Neutrophil (primary cell): ENCODE measurements around the gene PLEKHH3.

Experiments used
- H3K27ac ChIP-seq: fragments of 200-600 bp; sonication (generic); 2 replicates; pipeline ENCODE4 v1.5.1; 2016; ENCODE audit warnings: mild to moderate bottlenecking, moderate library complexity
- H3K27me3 ChIP-seq: fragments of 200-600 bp; sonication (generic); 2 replicates; pipeline ENCODE4 v1.6.0; 2016; ENCODE audit warnings: mild to moderate bottlenecking
- H3K36me3 ChIP-seq: fragments of 200-600 bp; sonication (generic); 2 replicates; pipeline ENCODE4 v1.5.1; 2017
- H3K4me1 ChIP-seq, 2 experiments: fragments of 200-600 bp in 1 of 2; sonication (generic) in 1 of 2; 1 replicate in 1 of 2; 2 replicates in 1 of 2; pipeline versions ENCODE4 v1.5.1 to v1.6.1; 2013 to 2016; ENCODE audit warnings: low read depth in 1 of 2, low read length in 1 of 2, mild to moderate bottlenecking in 1 of 2, moderate library complexity in 1 of 2; ENCODE audit not compliant: control insufficient read depth in 1 of 2, insufficient read depth in 1 of 2
- H3K4me3 ChIP-seq, 2 experiments: fragments of 200-600 bp in 1 of 2; sonication (generic) in 1 of 2; 1 replicate in 1 of 2; 2 replicates in 1 of 2; pipeline ENCODE4 v1.5.1; 2013 to 2016; ENCODE audit warnings: low read depth in 1 of 2, low read length in 1 of 2, mild to moderate bottlenecking in 1 of 2, moderate library complexity in 1 of 2
- H3K9me3 ChIP-seq: fragments of 200-600 bp; sonication (generic); 2 replicates; pipeline ENCODE4 v1.5.1; 2016
- TF ChIP-seq, protein P1 (sequence below): fragments of 200-600 bp; sonication (generic); IDR thresholded peaks from 2 replicates; pipeline ENCODE4 v1.5.1; 2016; ENCODE audit warnings: antibody characterized with exemption

The PLEKHH3 gene

DNA sequence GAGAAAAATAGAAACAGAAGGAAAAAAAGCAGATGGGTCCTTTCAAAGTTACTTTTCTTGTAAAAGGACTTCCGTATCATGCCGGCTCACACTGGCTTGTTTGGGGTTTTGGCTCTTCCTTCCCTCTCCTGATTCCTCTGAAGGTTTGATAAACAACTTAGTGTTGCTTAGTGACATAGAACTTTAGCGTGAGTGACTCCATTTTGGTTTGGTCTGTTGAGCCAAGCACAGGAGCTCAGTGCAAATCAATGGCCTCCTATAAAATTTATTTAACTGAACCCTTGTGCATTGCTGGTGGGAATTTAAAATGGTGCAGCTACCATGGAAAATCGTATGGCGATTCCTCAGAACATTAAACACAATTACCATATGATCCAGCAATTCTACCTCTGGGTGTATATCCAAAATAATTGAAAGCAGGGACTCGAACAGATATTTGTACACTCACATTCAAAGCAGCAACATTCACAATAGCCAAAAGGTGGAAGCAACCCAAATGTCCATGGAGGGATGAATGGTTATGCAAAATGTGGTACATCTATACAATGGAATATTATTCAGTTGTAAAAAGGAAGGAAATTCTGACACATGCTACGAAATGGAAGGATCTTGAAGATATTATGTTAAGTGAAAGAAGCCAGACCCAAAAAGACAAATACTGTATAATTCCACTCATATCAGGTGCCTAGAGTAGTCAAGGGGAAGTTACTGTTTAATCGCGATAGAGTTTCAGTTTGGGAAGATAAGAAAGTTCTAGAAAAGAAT, 18.8 kb downstream of the PLEKHH3 start:
- Histone ChIP-seq H3K4me3 (no peak overlapping the region), H3K4me1 (peaks cover 10 to 14% of the 10 kb centered on the region in 2 experiments), H3K27ac (no peak overlapping the region), H3K27me3 (peaks cover 84% of the 10 kb centered on the region), H3K36me3 (no peaks in the 10 kb centered on the region), H3K9me3 (no peaks in the 10 kb centered on the region)
- TF ChIP-seq, protein P1, sequence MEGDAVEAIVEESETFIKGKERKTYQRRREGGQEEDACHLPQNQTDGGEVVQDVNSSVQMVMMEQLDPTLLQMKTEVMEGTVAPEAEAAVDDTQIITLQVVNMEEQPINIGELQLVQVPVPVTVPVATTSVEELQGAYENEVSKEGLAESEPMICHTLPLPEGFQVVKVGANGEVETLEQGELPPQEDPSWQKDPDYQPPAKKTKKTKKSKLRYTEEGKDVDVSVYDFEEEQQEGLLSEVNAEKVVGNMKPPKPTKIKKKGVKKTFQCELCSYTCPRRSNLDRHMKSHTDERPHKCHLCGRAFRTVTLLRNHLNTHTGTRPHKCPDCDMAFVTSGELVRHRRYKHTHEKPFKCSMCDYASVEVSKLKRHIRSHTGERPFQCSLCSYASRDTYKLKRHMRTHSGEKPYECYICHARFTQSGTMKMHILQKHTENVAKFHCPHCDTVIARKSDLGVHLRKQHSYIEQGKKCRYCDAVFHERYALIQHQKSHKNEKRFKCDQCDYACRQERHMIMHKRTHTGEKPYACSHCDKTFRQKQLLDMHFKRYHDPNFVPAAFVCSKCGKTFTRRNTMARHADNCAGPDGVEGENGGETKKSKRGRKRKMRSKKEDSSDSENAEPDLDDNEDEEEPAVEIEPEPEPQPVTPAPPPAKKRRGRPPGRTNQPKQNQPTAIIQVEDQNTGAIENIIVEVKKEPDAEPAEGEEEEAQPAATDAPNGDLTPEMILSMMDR, result no peak

DNA sequence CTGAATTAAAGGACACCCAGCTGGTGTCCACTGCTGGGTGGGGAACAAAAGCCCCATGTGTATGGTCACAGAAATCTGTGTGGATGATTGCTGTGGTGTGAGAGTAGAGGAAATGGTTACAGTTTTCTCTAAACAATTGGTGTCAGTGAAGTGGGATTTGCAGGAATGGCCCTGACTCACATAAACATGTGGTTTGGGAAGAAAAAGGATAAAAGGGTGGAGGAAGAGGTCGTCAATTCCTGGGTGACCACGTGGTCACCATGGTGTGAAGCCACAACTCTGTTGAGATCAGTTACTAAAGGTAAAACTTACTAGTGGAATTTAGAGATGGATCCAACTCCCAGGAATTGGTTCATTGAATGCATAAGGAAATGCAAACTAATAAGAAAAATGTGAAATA, 21.3 kb downstream of the PLEKHH3 start:
- Histone ChIP-seq H3K27ac (no peak overlapping the region), H3K4me3 (no peak overlapping the region), H3K27me3 (peaks cover 88% of the 10 kb centered on the region), H3K9me3 (no peaks in the 10 kb centered on the region), H3K4me1 (peaks cover 10 to 14% of the 10 kb centered on the region in 2 experiments), H3K36me3 (no peaks in the 10 kb centered on the region)
- TF ChIP-seq, protein P1, result no peak

DNA sequence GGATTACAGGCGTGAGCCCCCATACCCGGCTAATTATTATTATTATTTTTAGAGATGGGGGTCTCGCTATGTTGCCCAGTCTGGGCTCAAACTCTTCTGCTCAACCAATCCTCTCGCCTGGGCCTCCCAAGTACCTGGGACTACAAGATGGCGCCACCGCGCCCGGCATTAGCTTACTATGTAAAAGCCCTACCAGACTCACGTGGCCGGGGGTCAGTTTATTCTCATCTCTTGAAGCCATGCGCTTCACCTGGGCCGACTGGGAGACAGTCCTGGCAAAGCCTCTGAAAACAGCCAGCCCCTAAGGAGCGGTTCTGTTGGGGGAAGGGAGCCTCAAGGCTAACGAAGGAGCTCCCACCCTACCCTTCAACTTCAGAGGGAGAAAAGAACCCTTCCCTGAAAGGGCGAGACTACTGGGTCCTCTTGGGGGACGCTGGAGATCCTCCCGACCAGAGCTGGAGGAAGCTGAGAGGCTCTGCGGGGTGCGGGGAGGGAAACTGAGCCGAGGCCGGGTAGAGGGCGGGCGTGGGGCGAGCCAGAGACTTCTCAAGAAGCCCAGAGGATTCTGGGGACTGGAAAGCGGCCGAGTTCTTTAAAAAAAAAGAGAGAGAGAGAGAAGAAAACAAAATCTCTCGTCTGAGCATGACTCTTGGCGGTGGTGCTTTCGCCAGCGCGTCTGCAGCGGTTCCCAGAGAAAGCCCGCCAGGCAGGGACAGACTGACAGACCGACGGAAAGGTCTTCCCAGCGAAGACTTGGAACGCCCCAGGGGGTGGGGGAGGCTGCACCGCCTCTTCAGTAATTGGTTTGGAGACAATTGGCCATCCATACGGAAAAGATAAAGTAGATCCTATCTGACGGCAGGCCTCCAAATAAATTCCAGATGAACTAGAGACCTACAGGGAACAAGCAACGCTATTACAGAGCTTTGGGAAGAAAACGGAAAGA, 23.3 kb downstream of the PLEKHH3 start:
- Histone ChIP-seq H3K9me3 (no peaks in the 10 kb centered on the region), H3K27me3 (peaks cover 70% of the 10 kb centered on the region), H3K27ac (no peak overlapping the region), H3K36me3 (no peaks in the 10 kb centered on the region), H3K4me3 (no peak overlapping the region), H3K4me1 (peaks cover 0 to 3% of the 10 kb centered on the region in 2 experiments)
- TF ChIP-seq, protein P1, result no peak

GRCh38 chr17:42651392-42651791, 25.4 kb downstream of the PLEKHH3 start:
- TF ChIP-seq, protein P1, result no peak
- Histone ChIP-seq H3K9me3 (no peaks in the 10 kb centered on the region), H3K4me1 (peaks cover 0 to 3% of the 10 kb centered on the region in 2 experiments), H3K36me3 (no peaks in the 10 kb centered on the region), H3K4me3 (no peak overlapping the region), H3K27me3 (peaks cover 58% of the 10 kb centered on the region), H3K27ac (no peak overlapping the region)

GRCh38 chr17:42647778-42648177, 29.0 kb downstream of the PLEKHH3 start:
- no peaks in the 10 kb centered on the region for H3K9me3 ChIP-seq
- no peaks in the 10 kb centered on the region for H3K36me3 ChIP-seq
- H3K4me3 ChIP-seq, result no peak overlapping the region
- no peak overlapping the region for H3K27ac ChIP-seq
- H3K4me1 ChIP-seq, result no peaks in the 10 kb centered on the region
- TF ChIP-seq, protein P1, result no peak
- peaks cover 33% of the 10 kb centered on the region for H3K27me3 ChIP-seq
